WTC11 (cell line): ENCODE results near the gene LTBR.

ENCODE experiments used
- ATF1 ChIP-seq: sonication (generic); formaldehyde crosslinking; IDR thresholded peaks from 2 replicates; pipeline ENCODE4 v1.8.1; 2023; ENCODE audit warnings: mild to moderate bottlenecking, moderate library complexity, missing genetic modification reagents
- ATF2 ChIP-seq: sonication (generic); formaldehyde crosslinking; IDR thresholded peaks from 2 replicates; pipeline ENCODE4 v1.8.1; 2022; ENCODE audit warnings: low read depth, missing genetic modification reagents, borderline replicate concordance
- ATF3 ChIP-seq: sonication (generic); formaldehyde crosslinking; conservative IDR thresholded peaks from 2 replicates; pipeline ENCODE4 v1.8.1; 2022; ENCODE audit warnings: mild to moderate bottlenecking, missing genetic modification reagents
- CTCF ChIP-seq: fragments of 200-600 bp; IDR thresholded peaks from 2 replicates; pipeline ENCODE4 v1.8.0; 2022; ENCODE audit warnings: antibody characterized with exemption
- FOXK1 ChIP-seq: sonication (generic); formaldehyde crosslinking; IDR thresholded peaks from 2 replicates; pipeline ENCODE4 v1.8.0; 2022; ENCODE audit warnings: mild to moderate bottlenecking, moderate library complexity, missing genetic modification reagents
- IRF1 ChIP-seq: sonication (generic); formaldehyde crosslinking; IDR thresholded peaks from 2 replicates; pipeline ENCODE4 v1.8.0; 2023; ENCODE audit warnings: missing genetic modification reagents
- MAX ChIP-seq: sonication (generic); formaldehyde crosslinking; IDR thresholded peaks from 2 replicates; pipeline ENCODE4 v1.8.0; 2022; ENCODE audit warnings: mild to moderate bottlenecking, missing genetic modification reagents
- MXD4 ChIP-seq: fragments of 250-450 bp; sonication (Bioruptor Pico); IDR thresholded peaks from 2 replicates; pipeline ENCODE4 v1.8.0; 2021; ENCODE audit warnings: mild to moderate bottlenecking, moderate library complexity, borderline replicate concordance
- NFE2L1 ChIP-seq: sonication (generic); formaldehyde crosslinking; IDR thresholded peaks from 2 replicates; pipeline ENCODE4 v1.8.1; 2023; ENCODE audit warnings: missing genetic modification reagents
- ZNF121 ChIP-seq: sonication (generic); formaldehyde crosslinking; IDR thresholded peaks from 2 replicates; pipeline ENCODE4 v1.8.0; 2023; ENCODE audit warnings: missing genetic modification reagents
- ZNF138 ChIP-seq: sonication (generic); formaldehyde crosslinking; conservative IDR thresholded peaks from 2 replicates; pipeline ENCODE4 v1.8.1; 2022; ENCODE audit warnings: mild to moderate bottlenecking, moderate library complexity, missing genetic modification reagents

- TF ChIP-seq CTCF (no peak), NFE2L1 (CRISPR knock-in tag) (no peak), IRF1 (CRISPR knock-in tag) (no peak), MAX (CRISPR knock-in tag) (no peak), ZNF121 (CRISPR knock-in tag) (no peak), ZNF138 (CRISPR knock-in tag) (no peak), ATF2 (CRISPR knock-in tag) (no peak), FOXK1 (CRISPR knock-in tag) (no peak), ATF3 (CRISPR knock-in tag) (no peak), ATF1 (no peak), MXD4 (CRISPR knock-in tag) (no peak)
Observed at GRCh38 chr12:6386038-6386437, 2.1 kb downstream of the LTBR start.
